GM12872 (cell line): ENCODE data around the gene FAM221B.
A peak's percentile ranks its signal among the peaks of the same experiment; 100 is the strongest.

ENCODE experiments used
- TF ChIP-seq, protein P1 (sequence below): IDR thresholded peaks from 3 replicates; pipeline ENCODE4 v1.5.1; 2011; ENCODE audit warnings: low read depth, mild to moderate bottlenecking, low read length, moderate library complexity; ENCODE audit not compliant: insufficient read depth

The FAM221B gene

DNA sequence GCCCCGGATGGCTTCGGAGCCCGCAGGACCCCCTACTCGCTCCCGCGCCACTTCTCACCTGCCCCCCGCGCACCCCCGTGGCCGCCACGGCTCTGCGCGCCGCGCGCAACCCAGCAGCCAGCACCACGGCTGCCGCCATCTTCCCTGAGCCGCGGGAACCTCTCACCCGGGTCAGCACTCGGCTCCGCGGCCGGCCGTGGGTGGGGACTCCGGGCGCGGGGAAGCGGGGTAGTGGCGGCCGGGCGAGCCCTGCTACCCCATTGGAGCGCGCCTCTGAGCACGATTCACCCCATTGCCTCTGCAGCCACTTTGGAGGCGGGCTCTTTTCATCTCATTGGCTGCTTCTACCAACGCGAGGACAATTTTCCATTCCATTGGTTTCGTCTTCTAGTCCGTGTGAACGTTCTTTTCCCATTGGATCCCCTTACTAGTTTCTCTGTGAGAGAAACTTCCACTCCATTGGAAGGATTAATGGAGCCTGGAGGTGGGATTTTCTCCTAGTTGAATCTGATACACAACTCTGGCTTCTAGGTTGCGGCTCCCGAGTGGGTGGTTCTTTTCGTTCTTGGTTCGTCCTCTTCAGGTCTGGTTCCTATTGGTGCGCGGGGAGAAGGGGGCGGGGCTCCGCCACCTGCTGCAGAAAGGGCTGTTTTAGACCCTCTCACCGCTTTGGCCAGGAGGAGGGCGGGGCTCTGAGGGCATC lies 13.5 kb downstream of the FAM221B start, which contains the start of gene HINT2:
TSS of gene HINT2 (minus strand) at position 202 of the 703 bp plus-strand sequence. CDS start at position 139, 63 bp downstream.
- TF ChIP-seq, protein P1, sequence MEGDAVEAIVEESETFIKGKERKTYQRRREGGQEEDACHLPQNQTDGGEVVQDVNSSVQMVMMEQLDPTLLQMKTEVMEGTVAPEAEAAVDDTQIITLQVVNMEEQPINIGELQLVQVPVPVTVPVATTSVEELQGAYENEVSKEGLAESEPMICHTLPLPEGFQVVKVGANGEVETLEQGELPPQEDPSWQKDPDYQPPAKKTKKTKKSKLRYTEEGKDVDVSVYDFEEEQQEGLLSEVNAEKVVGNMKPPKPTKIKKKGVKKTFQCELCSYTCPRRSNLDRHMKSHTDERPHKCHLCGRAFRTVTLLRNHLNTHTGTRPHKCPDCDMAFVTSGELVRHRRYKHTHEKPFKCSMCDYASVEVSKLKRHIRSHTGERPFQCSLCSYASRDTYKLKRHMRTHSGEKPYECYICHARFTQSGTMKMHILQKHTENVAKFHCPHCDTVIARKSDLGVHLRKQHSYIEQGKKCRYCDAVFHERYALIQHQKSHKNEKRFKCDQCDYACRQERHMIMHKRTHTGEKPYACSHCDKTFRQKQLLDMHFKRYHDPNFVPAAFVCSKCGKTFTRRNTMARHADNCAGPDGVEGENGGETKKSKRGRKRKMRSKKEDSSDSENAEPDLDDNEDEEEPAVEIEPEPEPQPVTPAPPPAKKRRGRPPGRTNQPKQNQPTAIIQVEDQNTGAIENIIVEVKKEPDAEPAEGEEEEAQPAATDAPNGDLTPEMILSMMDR: no peak

DNA sequence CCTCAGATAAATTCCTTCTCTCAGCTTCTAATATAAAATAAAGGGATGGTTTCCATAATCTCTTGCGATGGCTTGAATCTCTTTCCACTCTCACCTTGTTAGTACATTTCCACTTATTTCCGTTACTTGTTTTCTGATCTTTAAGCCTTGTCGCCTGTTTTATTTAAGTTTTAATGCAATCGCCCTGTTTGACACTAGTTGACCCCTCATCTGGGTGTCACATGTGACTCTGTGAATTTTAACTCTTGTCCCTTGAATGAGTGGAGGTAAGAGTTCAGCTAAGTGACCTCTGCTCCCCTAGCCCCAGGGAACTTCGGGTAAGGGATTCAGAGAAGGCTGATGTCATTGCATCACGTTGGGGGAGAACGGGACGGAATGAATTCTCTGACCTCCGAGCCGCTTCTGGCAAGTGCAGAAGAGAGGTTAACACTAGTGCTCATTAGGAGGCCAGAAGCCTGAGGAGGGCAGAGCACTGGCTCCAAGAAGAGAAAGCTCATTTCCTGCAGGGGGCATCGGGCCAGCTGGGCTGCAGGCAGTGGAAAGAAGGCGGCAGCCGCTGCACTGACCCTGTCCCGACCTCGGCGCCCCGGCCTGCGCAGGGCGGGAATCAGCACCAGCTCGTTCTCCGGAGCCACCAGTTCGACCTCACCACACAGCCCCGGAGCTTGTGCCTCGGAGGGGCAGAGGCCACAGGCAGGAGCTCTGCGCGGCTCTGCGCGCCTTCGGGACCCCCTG lies 14.3 kb downstream of the FAM221B start:
- TF ChIP-seq, protein P1: peak; percentile 54

DNA sequence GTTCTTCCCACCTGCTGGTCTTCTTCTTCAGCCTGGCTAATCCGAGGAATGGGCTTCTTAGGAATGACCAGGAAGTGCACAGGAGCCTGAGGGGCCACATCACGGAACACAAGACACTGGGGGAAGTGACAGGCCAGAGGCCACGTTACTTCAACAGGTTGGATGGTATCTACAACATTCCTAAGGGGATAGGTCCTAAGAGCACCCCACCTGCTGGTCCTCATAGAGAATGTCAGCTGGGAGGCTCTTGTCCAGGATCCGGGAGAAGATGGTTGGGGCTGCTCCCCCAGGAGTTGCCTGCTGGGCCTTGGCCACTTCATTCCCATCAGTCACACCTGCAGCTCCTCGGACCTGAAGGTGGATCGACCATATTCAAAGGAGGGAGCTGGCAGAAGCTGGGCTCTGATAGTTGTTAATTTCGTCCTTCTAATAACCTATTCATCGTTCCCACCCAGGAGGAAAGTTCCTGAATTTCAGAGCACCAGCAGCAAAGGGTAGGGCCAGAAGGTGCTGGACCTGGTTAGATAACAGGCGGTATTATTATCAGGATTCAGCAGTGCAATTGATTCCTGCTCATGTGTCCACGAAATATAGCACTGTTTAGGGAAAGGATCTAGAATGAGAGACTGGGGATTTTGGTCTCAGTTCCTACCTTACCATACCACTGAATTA lies 15.0 kb downstream of the FAM221B start:
- TF ChIP-seq, protein P1: peak; percentile 42; the same call in 2 of the 3 replicates

DNA sequence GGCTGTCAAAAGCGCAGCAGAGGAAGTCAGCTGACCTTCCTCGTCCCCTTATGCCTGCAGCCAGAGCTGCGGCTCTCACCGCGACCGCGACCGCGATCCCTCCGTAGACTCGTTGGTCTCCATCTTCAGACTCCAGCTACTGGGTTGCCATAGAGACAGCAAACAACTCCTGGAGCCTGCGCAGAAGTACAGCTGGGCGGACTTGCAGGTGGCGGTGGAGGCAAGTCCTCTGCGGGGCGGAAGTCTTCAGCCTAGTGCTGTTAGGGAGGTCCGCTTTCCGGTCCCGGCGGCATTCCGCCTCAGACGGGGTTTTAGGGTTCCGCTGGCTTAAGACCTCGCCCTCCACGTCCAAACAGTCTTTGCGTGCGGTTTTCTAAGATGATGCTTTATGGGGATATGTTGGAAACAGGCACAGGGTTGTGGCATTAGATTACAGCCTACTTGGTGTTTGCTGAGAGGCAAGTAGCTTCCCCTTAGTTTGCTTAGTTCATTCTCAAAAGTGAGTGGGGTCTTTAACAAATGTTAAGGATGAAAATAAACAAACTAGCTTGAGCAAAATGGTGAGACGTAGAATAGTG lies 16.4 kb downstream of the FAM221B start, which contains the start of gene SPAG8:
TSS of gene SPAG8 (minus strand) at position 238 of the 578 bp plus-strand sequence. CDS start at position 123, 115 bp downstream.
- TF ChIP-seq, protein P1: no peak

DNA sequence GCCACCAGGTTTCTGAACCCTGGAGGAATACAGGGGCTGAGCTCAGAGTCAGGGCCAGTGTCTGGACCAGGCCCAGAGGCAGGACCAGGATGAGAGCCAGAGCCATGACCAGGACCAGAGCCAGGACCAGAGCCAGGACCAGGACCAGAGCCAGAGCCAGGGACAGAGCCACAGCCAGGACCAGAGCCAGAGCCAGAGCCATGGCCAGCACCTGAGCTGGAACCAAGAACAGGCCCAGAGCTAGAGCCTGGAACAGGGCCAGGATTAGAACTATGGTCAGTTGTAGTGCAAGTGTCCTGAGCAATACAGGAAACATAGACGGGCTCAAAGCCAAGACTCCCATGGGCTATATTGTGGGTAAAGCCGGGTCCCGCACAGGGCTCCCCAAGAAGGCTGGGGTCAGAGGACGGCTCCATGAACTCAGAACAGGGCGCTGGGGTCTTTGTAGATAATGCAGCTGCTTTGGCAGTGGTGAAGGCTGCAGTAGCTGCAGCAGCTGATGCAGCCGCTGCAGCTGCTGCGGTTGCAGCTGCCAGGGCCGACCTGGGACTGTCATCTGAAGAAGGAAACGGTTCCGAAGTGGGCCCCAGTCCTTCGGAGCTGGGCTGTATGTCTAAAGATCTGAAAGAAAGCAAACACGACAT lies 17.0 kb downstream of the FAM221B start:
- TF ChIP-seq, protein P1: no peak

DNA sequence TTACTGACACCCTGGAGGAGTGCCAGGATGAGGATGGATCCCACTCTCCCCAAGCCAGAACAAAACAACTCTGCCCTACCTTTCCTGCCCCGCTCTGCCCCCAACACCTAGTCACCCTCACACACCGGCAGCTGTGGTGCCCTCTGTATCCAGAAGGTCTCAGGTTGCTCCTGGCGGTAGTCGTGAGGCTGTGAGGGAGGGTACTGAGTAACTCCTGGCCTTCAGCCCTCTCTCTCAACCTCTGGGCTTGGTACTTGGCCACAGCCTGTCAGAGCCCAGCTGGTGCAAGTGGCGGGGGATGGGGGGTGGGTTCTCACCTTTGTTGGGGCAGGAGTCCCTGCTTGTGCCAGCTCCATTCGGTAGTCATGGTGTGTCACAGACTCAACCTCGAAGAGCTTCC lies 18.4 kb downstream of the FAM221B start:
- TF ChIP-seq, protein P1: no peak
